Limb (tissue), 2 donors: ENCODE measurements around the gene GBP3.
"Not testable (repeated sequence)": the region's sequence is repeated elsewhere in the genome, so short reads cannot be mapped to it uniquely, and the experiment has no call there.

Experiments
- DNase-seq, 2 donors: peaks; one replicate each; pipeline ENCODE4 v3.0.0-alpha.2; 2016; ENCODE audit errors: extremely low spot score in 2 of 2

Gene GBP3

GRCh38 chr1:89041119-89041641 is 18.5 kb upstream of the GBP3 start:
- DNase-seq, result no peak

GRCh38 chr1:89040315-89040626 is 17.6 kb upstream of the GBP3 start:
- no peak for DNase-seq

- DNase-seq, result no peak
These were observed 14.5 kb upstream of the GBP3 start for GRCh38 chr1:89037186-89037585.

- no peak for DNase-seq
These were observed 12.4 kb upstream of the GBP3 start for GRCh38 chr1:89035080-89035479.

GRCh38 chr1:89034004-89034403 is 11.3 kb upstream of the GBP3 start:
- DNase-seq, result not testable (repeated sequence)

GRCh38 chr1:89029051-89029450 is 6.4 kb upstream of the GBP3 start:
- DNase-seq, result not testable (repeated sequence)

- no peak for DNase-seq
These were observed 3.3 kb upstream of the GBP3 start for GRCh38 chr1:89025928-89026327.

- DNase-seq, result no peak
These were observed 360 bp upstream of the GBP3 start for GRCh38 chr1:89023026-89023425.

GRCh38 chr1:89018318-89018717 is 4.3 kb downstream of the GBP3 start:
- DNase-seq, result not testable (repeated sequence)

GRCh38 chr1:89008511-89008910 is 14.2 kb downstream of the GBP3 start:
- DNase-seq, result no peak

GRCh38 chr1:89005286-89006151 is 17.1 kb downstream of the GBP3 start:
- DNase-seq, result no peak

GRCh38 chr1:89002176-89002575 is 20.5 kb downstream of the GBP3 start:
- not testable (repeated sequence) for DNase-seq

GRCh38 chr1:89001510-89001909 is 21.2 kb downstream of the GBP3 start:
- DNase-seq, result no peak

GRCh38 chr1:88998716-88999115 is 23.9 kb downstream of the GBP3 start:
- DNase-seq, result peak in 1 of 2 donors; percentile 80

- no peak for DNase-seq
These were observed 32.2 kb downstream of the GBP3 start for GRCh38 chr1:88990426-88990825.

- DNase-seq, result no peak
These were observed 37.0 kb downstream of the GBP3 start for GRCh38 chr1:88985692-88986091.

- peak; percentile 43 to 76 for DNase-seq
These were observed 37.6 kb downstream of the GBP3 start for GRCh38 chr1:88985032-88985431.

GRCh38 chr1:88984569-88984968 is 38.1 kb downstream of the GBP3 start:
- no peak for DNase-seq

GRCh38 chr1:88983791-88984559 is 38.7 kb downstream of the GBP3 start:
- DNase-seq, result peak in 1 of 2 donors; percentile 61

GRCh38 chr1:88982055-88982454 is 40.6 kb downstream of the GBP3 start:
- no peak for DNase-seq

- DNase-seq, result not testable (repeated sequence)
These were observed 41.2 kb downstream of the GBP3 start for GRCh38 chr1:88981506-88981905.

GRCh38 chr1:88980870-88981269 is 41.8 kb downstream of the GBP3 start:
- no peak for DNase-seq

- DNase-seq, result no peak
These were observed 42.9 kb downstream of the GBP3 start for GRCh38 chr1:88979749-88980116.
